Trophoblast cell (in vitro differentiated cells and primary cell): ENCODE results near the gene ERCC6L.
"Not testable (repeated sequence)": the region's sequence is repeated elsewhere in the genome, so short reads cannot be mapped to it uniquely, and the experiment has no call there.

Experiments
- DNase-seq, 2 donors: peaks; one replicate each; pipeline ENCODE4 v3.0.0-alpha.2; 2016
- H2AFZ ChIP-seq: 2 replicates; pipeline ENCODE4 v1.6.1; 2013; ENCODE audit warnings: low read length, moderate library complexity, mild to moderate bottlenecking; ENCODE audit not compliant: insufficient read depth, poor library complexity
- H2AK5ac ChIP-seq: 2 replicates; pipeline ENCODE4 v1.6.1; 2013; ENCODE audit warnings: mild to moderate bottlenecking, low read length
- H2BK120ac ChIP-seq: 2 replicates; pipeline ENCODE4 v1.6.1; 2013; ENCODE audit warnings: low read length, mild to moderate bottlenecking, moderate library complexity; ENCODE audit not compliant: insufficient read depth, poor library complexity
- H2BK12ac ChIP-seq: 2 replicates; pipeline ENCODE4 v1.6.1; 2013; ENCODE audit warnings: mild to moderate bottlenecking, low read length, moderate library complexity
- H2BK5ac ChIP-seq: 2 replicates; pipeline ENCODE4 v1.6.1; 2013; ENCODE audit warnings: low read length, low read depth, moderate library complexity, mild to moderate bottlenecking; ENCODE audit not compliant: poor library complexity
- H3K14ac ChIP-seq: 2 replicates; pipeline ENCODE4 v1.6.1; 2013; ENCODE audit warnings: mild to moderate bottlenecking, low read length
- H3K18ac ChIP-seq: 2 replicates; pipeline ENCODE4 v1.6.1; 2013; ENCODE audit warnings: mild to moderate bottlenecking, low read length
- H3K23ac ChIP-seq: 2 replicates; pipeline ENCODE4 v1.6.1; 2013; ENCODE audit warnings: low read length
- H3K27ac ChIP-seq: 2 replicates; pipeline ENCODE4 v1.5.1; 2013; ENCODE audit warnings: low read depth, mild to moderate bottlenecking, inconsistent platforms, low read length, moderate library complexity
- H3K27me3 ChIP-seq: 2 replicates; pipeline ENCODE4 v1.6.1; 2013; ENCODE audit warnings: inconsistent platforms, mild to moderate bottlenecking, low read length, moderate library complexity; ENCODE audit not compliant: insufficient read depth
- H3K36me3 ChIP-seq, 2 experiments: 1 replicate in 1 of 2; 2 replicates in 1 of 2; pipeline ENCODE4 v1.6.1; 2013; ENCODE audit warnings: low read length in 2 of 2, mild to moderate bottlenecking in 2 of 2, moderate library complexity in 1 of 2; ENCODE audit not compliant: insufficient read depth in 2 of 2, control insufficient read depth in 1 of 2
- H3K4ac ChIP-seq: 2 replicates; pipeline ENCODE4 v1.6.1; 2013; ENCODE audit warnings: low read depth, mild to moderate bottlenecking, low read length, moderate library complexity
- H3K4me1 ChIP-seq, 2 experiments: 1 replicate in 1 of 2; 2 replicates in 1 of 2; pipeline ENCODE4 v1.6.1; 2013; ENCODE audit warnings: low read length in 2 of 2, mild to moderate bottlenecking in 2 of 2, moderate library complexity in 1 of 2; ENCODE audit not compliant: insufficient read depth in 2 of 2, control insufficient read depth in 1 of 2
- H3K4me2 ChIP-seq: 2 replicates; pipeline ENCODE4 v1.6.1; 2013; ENCODE audit warnings: inconsistent platforms, mild to moderate bottlenecking, low read length, moderate library complexity
- H3K4me3 ChIP-seq: 2 replicates; pipeline ENCODE4 v1.5.1; 2013; ENCODE audit warnings: mild to moderate bottlenecking, low read depth, low read length, inconsistent platforms
- H3K79me1 ChIP-seq: one replicate; pipeline ENCODE4 v1.6.1; 2013; ENCODE audit warnings: low read length
- H3K79me2 ChIP-seq: 2 replicates; pipeline ENCODE4 v1.6.1; 2013; ENCODE audit warnings: low read length, mild to moderate bottlenecking; ENCODE audit not compliant: control insufficient read depth, insufficient read depth, poor library complexity
- H3K9ac ChIP-seq: 2 replicates; pipeline ENCODE4 v1.6.1; 2013; ENCODE audit warnings: mild to moderate bottlenecking, low read length
- H3K9me3 ChIP-seq: 2 replicates; pipeline ENCODE4 v1.6.1; 2013; ENCODE audit warnings: low read depth, mild to moderate bottlenecking, control low read depth, inconsistent platforms, low read length; ENCODE audit not compliant: insufficient read depth
- H4K12ac ChIP-seq: 2 replicates; pipeline ENCODE4 v1.6.1; 2013; ENCODE audit warnings: low read depth, mild to moderate bottlenecking, low read length, moderate library complexity
- H4K8ac ChIP-seq: 2 replicates; pipeline ENCODE4 v1.6.1; 2013; ENCODE audit warnings: low read depth, mild to moderate bottlenecking, low read length, moderate library complexity
- H4K91ac ChIP-seq: one replicate; pipeline ENCODE4 v1.6.1; 2013; ENCODE audit warnings: low read depth, mild to moderate bottlenecking, low read length, moderate library complexity
- WGBS: extraction: QIAGEN DNeasy Blood & Tissue Kit; methylation state at CpG from one replicate; pipeline ENCODE4 v1.1.7; 2013; ENCODE audit warnings: missing lambda C conversion rate; ENCODE audit not compliant: insufficient read length, insufficient coverage; ENCODE audit errors: extremely low coverage; 5-methylcytosine and 5-hydroxymethylcytosine counted together

The ERCC6L gene

DNA sequence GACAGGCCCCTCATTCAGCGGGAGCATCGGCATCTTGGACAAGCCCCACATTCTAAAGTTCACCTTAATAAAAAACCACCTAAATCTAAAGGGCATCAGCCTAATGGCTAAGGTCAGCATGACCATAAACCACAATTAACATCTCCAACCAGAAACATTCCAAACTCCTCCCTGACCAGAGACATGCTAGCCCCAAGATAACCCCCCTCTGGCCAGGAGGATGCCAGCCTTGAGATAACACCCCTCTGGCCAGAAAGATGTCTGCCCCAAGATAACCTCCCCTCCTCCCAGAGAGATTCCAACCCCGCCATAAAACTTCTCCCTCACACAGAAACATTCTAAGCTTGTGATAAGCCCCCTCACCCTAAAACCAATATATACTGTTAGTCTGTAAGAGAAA is 18.5 kb downstream of the ERCC6L start:
- H2AFZ ChIP-seq, H3K27me3 ChIP-seq, H3K79me1 ChIP-seq, H3K36me3 ChIP-seq, H3K9ac ChIP-seq, H3K27ac ChIP-seq, DNase-seq, H2AK5ac ChIP-seq, H4K12ac ChIP-seq, H4K8ac ChIP-seq, H3K18ac ChIP-seq, H3K79me2 ChIP-seq, H2BK120ac ChIP-seq, H3K23ac ChIP-seq, H2BK5ac ChIP-seq, H3K4me1 ChIP-seq, H2BK12ac ChIP-seq, H3K4me3 ChIP-seq, H3K14ac ChIP-seq, H3K4ac ChIP-seq, H3K9me3 ChIP-seq, H4K91ac ChIP-seq, H3K4me2 ChIP-seq: not testable (repeated sequence)
- no CpG with 5 or more reads among the region's 3 CpGs for WGBS

DNA sequence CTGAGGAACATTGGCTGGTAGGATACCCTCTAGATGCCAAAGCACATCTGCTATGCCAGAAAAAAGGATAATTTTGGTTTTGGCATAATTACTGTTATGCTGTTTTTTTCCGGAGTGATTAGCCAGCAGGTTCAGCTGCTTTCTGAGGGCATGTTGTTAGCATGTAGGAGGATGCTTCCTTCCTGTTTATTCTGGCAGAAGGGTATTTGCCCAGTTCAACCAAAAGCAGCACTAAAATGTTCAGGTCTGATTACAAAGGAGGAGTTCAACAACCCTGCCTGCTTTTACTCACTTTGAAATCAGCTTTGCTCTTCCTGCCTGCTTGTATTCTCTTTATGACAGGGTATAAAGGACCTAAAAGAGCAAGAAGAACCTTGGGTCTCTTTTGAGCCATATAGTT is 21.9 kb downstream of the ERCC6L start:
- Histone ChIP-seq H2BK5ac (no peak overlapping the region), H3K27ac (no peak overlapping the region), H3K18ac (no peak overlapping the region), H3K4me2 (no peak overlapping the region), H3K9me3 (no peaks in the 10 kb centered on the region), H3K36me3 (peaks cover 3 to 4% of the 10 kb centered on the region in 2 experiments), H2BK120ac (no peak overlapping the region), H4K8ac (no peak overlapping the region), H2AFZ (no peak overlapping the region), H3K4me1 (no peaks in the 10 kb centered on the region), H4K91ac (no peak overlapping the region), H3K27me3 (no peaks in the 10 kb centered on the region), H3K4ac (no peak overlapping the region), H3K23ac (no peak overlapping the region), H3K79me1 (no peaks in the 10 kb centered on the region), H2BK12ac (no peak overlapping the region), H3K79me2 (no peaks in the 10 kb centered on the region), H3K9ac (no peak overlapping the region), H4K12ac (no peak overlapping the region), H3K4me3 (no peak overlapping the region), H2AK5ac (no peak overlapping the region), H3K14ac (no peak overlapping the region)
- WGBS, result no CpG with 5 or more reads among the region's 1 CpG
- DNase-seq, result no peak

DNA sequence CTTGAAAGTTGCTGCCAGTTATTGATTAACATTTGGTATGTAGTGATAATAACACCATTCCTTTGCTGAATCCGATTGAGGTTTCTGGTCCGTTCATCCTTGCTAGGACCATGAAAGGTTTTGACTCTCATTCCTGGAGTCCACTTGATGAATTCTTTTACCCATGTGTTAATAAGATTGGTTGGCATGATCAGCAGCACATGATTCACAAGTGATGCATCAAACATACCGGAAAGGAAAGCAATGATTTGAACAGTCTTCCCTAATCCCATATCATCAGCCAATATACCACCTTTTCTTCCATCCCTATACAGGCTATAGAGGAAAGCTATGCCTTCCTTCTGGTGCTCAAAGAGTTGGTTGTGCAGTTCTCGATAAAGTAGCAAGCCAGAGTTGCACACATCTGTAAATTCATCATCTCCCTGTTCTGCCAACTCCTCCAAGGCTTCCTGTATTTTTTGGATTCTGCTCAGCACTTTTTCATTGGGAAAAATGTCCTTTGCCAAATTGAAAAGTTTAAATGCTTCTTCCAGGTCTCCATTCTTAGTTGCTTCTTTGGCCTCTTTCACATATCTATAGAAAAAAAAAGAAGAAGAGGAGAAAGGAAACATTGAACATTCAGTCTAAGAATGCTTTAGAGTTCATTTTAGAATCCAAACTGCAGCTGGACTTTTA is 30.6 kb downstream of the ERCC6L start:
- no CpG with 5 or more reads among the region's 4 CpGs for WGBS
- H3K9ac ChIP-seq, result no peak overlapping the region
- no peaks in the 10 kb centered on the region for H3K79me2 ChIP-seq
- no peak overlapping the region for H2BK120ac ChIP-seq
- H3K4ac ChIP-seq, result no peak overlapping the region
- no peak overlapping the region for H3K18ac ChIP-seq
- H3K23ac ChIP-seq, result no peak overlapping the region
- no peak overlapping the region for H3K4me3 ChIP-seq
- H2AFZ ChIP-seq, result no peak overlapping the region
- no peak overlapping the region for H3K4me2 ChIP-seq
- H4K12ac ChIP-seq, result no peak overlapping the region
- no peaks in the 10 kb centered on the region for H3K4me1 ChIP-seq
- no peak overlapping the region for H2BK5ac ChIP-seq
- H2AK5ac ChIP-seq, result no peak overlapping the region
- H3K9me3 ChIP-seq, result no peaks in the 10 kb centered on the region
- H3K27me3 ChIP-seq, result no peaks in the 10 kb centered on the region
- no peak overlapping the region for H4K91ac ChIP-seq
- no peak for DNase-seq
- H4K8ac ChIP-seq, result no peak overlapping the region
- H3K36me3 ChIP-seq, result peaks cover 2 to 8% of the 10 kb centered on the region in 2 experiments
- no peak overlapping the region for H2BK12ac ChIP-seq
- no peaks in the 10 kb centered on the region for H3K79me1 ChIP-seq
- H3K14ac ChIP-seq, result no peak overlapping the region
- no peak overlapping the region for H3K27ac ChIP-seq

DNA sequence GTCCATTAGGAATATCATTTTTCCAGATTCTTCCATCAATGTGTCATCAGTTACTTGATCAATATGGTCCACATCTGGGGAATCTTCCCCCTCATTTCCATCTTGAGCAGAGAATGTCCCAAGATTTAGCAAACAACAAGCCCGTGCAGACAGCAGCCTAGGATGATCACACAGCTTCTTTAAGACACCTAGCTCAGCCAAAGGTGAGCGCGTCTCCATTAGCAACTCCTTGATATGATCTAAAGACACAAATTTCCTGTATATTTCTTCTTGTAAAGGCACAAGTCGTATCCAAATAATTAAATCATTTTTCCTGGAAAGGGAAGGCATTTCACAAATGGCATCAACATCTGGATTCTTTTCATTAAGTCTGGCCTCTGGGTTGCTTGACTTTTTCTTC is 31.5 kb downstream of the ERCC6L start:
- Histone ChIP-seq H3K23ac (no peak overlapping the region), H3K14ac (no peak overlapping the region), H3K4me1 (peaks cover 0 to 4% of the 10 kb centered on the region in 2 experiments), H3K18ac (no peak overlapping the region), H3K79me1 (no peaks in the 10 kb centered on the region), H2BK120ac (no peak overlapping the region), H2BK12ac (no peak overlapping the region), H4K8ac (no peak overlapping the region), H3K79me2 (no peaks in the 10 kb centered on the region), H2AK5ac (no peak overlapping the region), H3K27me3 (no peaks in the 10 kb centered on the region), H2BK5ac (no peak overlapping the region), H3K9ac (no peak overlapping the region), H3K9me3 (no peaks in the 10 kb centered on the region), H3K4ac (no peak overlapping the region), H3K4me2 (no peak overlapping the region), H2AFZ (no peak overlapping the region), H3K27ac (no peak overlapping the region), H4K12ac (no peak overlapping the region), H3K4me3 (no peak overlapping the region), H4K91ac (no peak overlapping the region), H3K36me3 (peaks cover 3 to 8% of the 10 kb centered on the region in 2 experiments)
- WGBS, result no CpG with 5 or more reads among the region's 4 CpGs
- no peak for DNase-seq
